ENCODE results near the gene AGO1.

- TF ChIP-seq, protein P1, sequence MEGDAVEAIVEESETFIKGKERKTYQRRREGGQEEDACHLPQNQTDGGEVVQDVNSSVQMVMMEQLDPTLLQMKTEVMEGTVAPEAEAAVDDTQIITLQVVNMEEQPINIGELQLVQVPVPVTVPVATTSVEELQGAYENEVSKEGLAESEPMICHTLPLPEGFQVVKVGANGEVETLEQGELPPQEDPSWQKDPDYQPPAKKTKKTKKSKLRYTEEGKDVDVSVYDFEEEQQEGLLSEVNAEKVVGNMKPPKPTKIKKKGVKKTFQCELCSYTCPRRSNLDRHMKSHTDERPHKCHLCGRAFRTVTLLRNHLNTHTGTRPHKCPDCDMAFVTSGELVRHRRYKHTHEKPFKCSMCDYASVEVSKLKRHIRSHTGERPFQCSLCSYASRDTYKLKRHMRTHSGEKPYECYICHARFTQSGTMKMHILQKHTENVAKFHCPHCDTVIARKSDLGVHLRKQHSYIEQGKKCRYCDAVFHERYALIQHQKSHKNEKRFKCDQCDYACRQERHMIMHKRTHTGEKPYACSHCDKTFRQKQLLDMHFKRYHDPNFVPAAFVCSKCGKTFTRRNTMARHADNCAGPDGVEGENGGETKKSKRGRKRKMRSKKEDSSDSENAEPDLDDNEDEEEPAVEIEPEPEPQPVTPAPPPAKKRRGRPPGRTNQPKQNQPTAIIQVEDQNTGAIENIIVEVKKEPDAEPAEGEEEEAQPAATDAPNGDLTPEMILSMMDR (IDR thresholded peaks at IDR 0.05): no peak
- no peak for TF ChIP-seq POLR2A (IDR thresholded peaks at IDR 0.05)
Observed at GRCh38 chr1:35854989-35855700, 27.9 kb upstream of the AGO1 start.

Data from heart left ventricle (tissue), 13 donors.